Adrenal gland (tissue), 12 donors: ENCODE measurements around the gene MBP. TPM values are rescaled to one million over a fixed set of nuclear protein-coding genes. Genes with fewer than 3 reads are reported as not detected.
"Not testable (repeated sequence)": the region's sequence is repeated elsewhere in the genome, so short reads cannot be mapped to it uniquely, and the experiment has no call there.

Experiments
- DNase-seq, 7 donors: peaks; one replicate each; pipeline ENCODE4 v3.0.0-alpha.2; 2019 to 2020
- H3K27ac ChIP-seq, 5 donors: fragments of 200-600 bp; sonication (generic) in 4 of 5; 1 replicate in 3 of 5; 2 replicates in 2 of 5; pipeline versions ENCODE4 v1.5.1 to v1.8.0; 2016 to 2020; ENCODE audit warnings: mild to moderate bottlenecking in 1 of 5
- H3K27me3 ChIP-seq: fragments of 200-600 bp; 2 replicates; pipeline ENCODE4 v1.8.0; 2021
- H3K36me3 ChIP-seq, 2 donors: fragments of 200-600 bp; replicated peaks in 1 of 2; 1 replicate in 1 of 2; 2 replicates in 1 of 2; pipeline versions ENCODE4 v1.5.1 to v1.8.0; 2018 to 2022
- H3K4me1 ChIP-seq, 2 donors: fragments of 200-600 bp; replicated peaks in 1 of 2; 1 replicate in 1 of 2; 2 replicates in 1 of 2; pipeline versions ENCODE4 v1.5.1 to v1.8.0; 2018 to 2021
- H3K4me3 ChIP-seq, 4 donors: fragments of 200-600 bp; sonication (generic) in 3 of 4; one replicate each; pipeline ENCODE4 v1.5.1; 2016 to 2018
- H3K9me3 ChIP-seq, 3 donors: fragments of 200-600 bp; sonication (generic) in 1 of 3; replicated peaks in 1 of 3; 1 replicate in 2 of 3; 2 replicates in 1 of 3; pipeline versions ENCODE4 v1.5.1 to v1.8.0; 2016 to 2021
- CTCF ChIP-seq, 6 experiments: fragments of 450-650 bp in 4 of 6; fragments of 200-600 bp in 2 of 6; sonication (generic) in 1 of 6; IDR thresholded peaks; 1 replicate in 5 of 6; 2 replicates in 1 of 6; pipeline versions ENCODE4 v1.5.1 to v1.8.0; 2016 to 2021; ENCODE audit warnings: antibody characterized with exemption in 6 of 6, mild to moderate bottlenecking in 2 of 6, moderate library complexity in 1 of 6
- POLR2A ChIP-seq, 2 donors: fragments of 450-650 bp; IDR thresholded peaks; one replicate each; pipeline ENCODE4 v1.6.1; 2017; ENCODE audit warnings: antibody characterized with exemption in 2 of 2, mild to moderate bottlenecking in 2 of 2, moderate library complexity in 1 of 2
- WGBS, 4 donors: extraction: QIAGEN DNeasy Blood & Tissue Kit in 2 of 4; methylation state at CpG; one replicate each; pipeline versions ENCODE4 v1.1.5 to v1.1.7; 2013 to 2017; 5-methylcytosine and 5-hydroxymethylcytosine counted together
- intact Hi-C, 2 donors: fragments of 100-400 bp; cut with DNase I; formaldehyde crosslinking; loops; one replicate each; pipeline versions ENCODE4 v1.14.1 to v1.15.0; 2022 to 2023
- polyA plus RNA-seq, 3 donors: library from polyadenylated mRNA; stranded (reverse); fragments of 200-250 nt in 2 of 3; fragments of 350-450 nt in 1 of 3; fragmentation: Illumina TruSeq in 1 of 3; extraction: RNeasy Lipid Tissue Mini Kit (QIAGEN cat#74804) in 1 of 3; gene quantifications; one replicate each; pipeline ENCODE4 v1.2.3, GENCODE V29; 2013 to 2014
- total RNA-seq, 9 donors: library from RNA; depleted of rRNA in 4 of 9; stranded (reverse); fragments of >200 nt in 4 of 9; fragments of 120-200 nt in 1 of 9; fragmentation: NEBNext Ultra II Directional in 1 of 9; extraction: Animal tissue kit (Norgen Biotek cat#: 25700) in 1 of 9; gene quantifications; one replicate each; pipeline versions ENCODE4 v1.1.0 to v1.2.4, GENCODE V29; 2013 to 2023
- donor health status: healthy with polysubstance abuse.
- donor health status: Bipolar disorder and iron deficiency.
- donor health status: DM: yes; HTN: yes; CAD: no.
- donor health status: DM: no; HTN: no; CAD: no.
- donor health status: DM: no; HTN: no; CAD: no.
- donor health status: DM: yes; HTN: yes; CAD: no.

MBP gene
- total and polyA plus RNA-seq, 12 donors, result 1.8 to 23.7 (median 13.7) TPM

GRCh38 chr18:77023102-77023782 is 109.3 kb downstream of the MBP start:
- Histone ChIP-seq H3K36me3 (no peaks in the 10 kb centered on the region), H3K27ac (no peak overlapping the region), H3K4me1 (no peaks in the 10 kb centered on the region), H3K4me3 (no peak overlapping the region), H3K9me3 (no peaks in the 10 kb centered on the region), H3K27me3 (no peaks in the 10 kb centered on the region)
- intact Hi-C loops, result no loop called here
- DNase-seq, result peak in 1 of 7 donors; percentile 40
- WGBS, 4 donors, result 61 to 74% (median 67%) methylated on average over 19 of the region's 19 CpGs
- TF ChIP-seq POLR2A (IDR thresholded peaks at IDR 0.05) (no peak), CTCF (IDR thresholded peaks at IDR 0.05) (no peak)

GRCh38 chr18:77022556-77022955 is 110.0 kb downstream of the MBP start:
- Histone ChIP-seq H3K9me3 (no peaks in the 10 kb centered on the region), H3K4me3 (no peak overlapping the region), H3K36me3 (no peaks in the 10 kb centered on the region), H3K4me1 (no peaks in the 10 kb centered on the region), H3K27me3 (no peaks in the 10 kb centered on the region), H3K27ac (no peak overlapping the region)
- no peak for DNase-seq
- WGBS, 4 donors, result 69 to 78% (median 71%) methylated on average over 5 of the region's 5 CpGs
- intact Hi-C loops, result no loop called here
- TF ChIP-seq CTCF (IDR thresholded peaks at IDR 0.05) (no peak), POLR2A (IDR thresholded peaks at IDR 0.05) (no peak)

- intact Hi-C loops, result no loop called here
- WGBS, 4 donors, result 78 to 87% (median 83%) methylated on average over 11 to 12 of the region's 12 CpGs
Measured at GRCh38 chr18:77022116-77022515, 110.5 kb downstream of the MBP start.

GRCh38 chr18:77021478-77021877 is 111.1 kb downstream of the MBP start:
- 82 to 90% (median 85%) methylated on average over 14 of the region's 14 CpGs for WGBS, 4 donors
- H3K36me3 ChIP-seq, H3K27ac ChIP-seq, H3K27me3 ChIP-seq, H3K9me3 ChIP-seq, intact Hi-C loops, DNase-seq, H3K4me3 ChIP-seq, H3K4me1 ChIP-seq: not testable (repeated sequence)

More at GRCh38 chr18:77022116-77022515, 110.5 kb downstream of the MBP start:
- H3K4me3 ChIP-seq, result no peak overlapping the region
- no peak for DNase-seq
- no peak for TF ChIP-seq CTCF (IDR thresholded peaks at IDR 0.05)
- no peak for TF ChIP-seq POLR2A (IDR thresholded peaks at IDR 0.05)
- H3K9me3 ChIP-seq, result no peaks in the 10 kb centered on the region
- no peaks in the 10 kb centered on the region for H3K4me1 ChIP-seq
- no peaks in the 10 kb centered on the region for H3K36me3 ChIP-seq
- H3K27ac ChIP-seq, result no peak overlapping the region
- no peaks in the 10 kb centered on the region for H3K27me3 ChIP-seq

GRCh38 chr18:77021075-77021474 is 111.5 kb downstream of the MBP start:
- WGBS, 4 donors, result 79 to 86% (median 84%) methylated on average over 9 of the region's 9 CpGs
- DNase-seq, result no peak
- no peaks in the 10 kb centered on the region for H3K4me1 ChIP-seq
- TF ChIP-seq CTCF (IDR thresholded peaks at IDR 0.05) (no peak), POLR2A (IDR thresholded peaks at IDR 0.05) (no peak)
- no peaks in the 10 kb centered on the region for H3K36me3 ChIP-seq
- H3K27ac ChIP-seq, result no peak overlapping the region
- no peaks in the 10 kb centered on the region for H3K9me3 ChIP-seq
- H3K27me3 ChIP-seq, result no peaks in the 10 kb centered on the region
- H3K4me3 ChIP-seq, result no peak overlapping the region
- intact Hi-C loops, result no loop called here
